Measurements from ENCODE around the gene HEBP2.
"Not testable (repeated sequence)": the region's sequence is repeated elsewhere in the genome, so short reads cannot be mapped to it uniquely, and the experiment has no call there.

The HEBP2 gene

GRCh38 chr6:138424004-138424904, 20.2 kb downstream of the HEBP2 start:
- peak; percentile 53 for DNase-seq (ENCODE audit: low spot score)

- not testable (repeated sequence) for DNase-seq (ENCODE audit: low spot score)
These were observed 21.2 kb downstream of the HEBP2 start for GRCh38 chr6:138425256-138425655.

DNA sequence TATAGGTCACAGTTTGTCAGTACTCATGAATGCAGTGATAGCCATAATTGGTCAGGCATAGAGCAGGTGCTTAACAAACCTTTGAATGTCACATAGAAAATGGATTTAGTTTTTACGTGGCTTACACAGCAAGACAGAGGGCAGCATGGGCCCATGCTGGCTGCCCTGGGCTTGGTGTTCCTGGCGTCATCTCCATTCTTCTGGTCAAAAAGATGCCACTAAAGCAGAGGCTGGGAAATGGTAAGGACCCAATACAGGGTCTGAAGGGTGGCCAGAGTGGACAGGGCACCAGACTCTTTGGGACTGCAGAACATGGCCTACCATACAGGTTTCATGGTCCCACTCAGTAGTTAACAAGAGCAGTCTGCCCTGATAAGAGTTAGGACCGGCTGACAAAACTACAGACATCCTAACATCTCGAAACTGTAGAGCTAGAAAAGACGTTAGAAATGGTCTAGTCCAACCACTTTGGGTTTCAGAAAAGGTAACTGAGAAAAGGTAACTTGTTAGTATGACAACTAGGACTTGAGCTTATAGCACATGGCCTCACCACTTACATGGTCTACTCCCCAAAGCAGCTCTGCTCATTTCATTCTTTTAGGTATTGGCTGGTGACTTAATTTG, 22.6 kb downstream of the HEBP2 start:
- DNase-seq (ENCODE audit: low spot score) = no peak

GRCh38 chr6:138427701-138428100, 23.7 kb downstream of the HEBP2 start:
- DNase-seq (ENCODE audit: low spot score) = no peak

GRCh38 chr6:138428944-138429598, 25.0 kb downstream of the HEBP2 start:
- DNase-seq (ENCODE audit: low spot score) = peak; percentile 49

- no peak for DNase-seq (ENCODE audit: low spot score)
These were observed 25.7 kb downstream of the HEBP2 start for GRCh38 chr6:138429761-138430160.

- DNase-seq (ENCODE audit: low spot score) = no peak
These were observed 26.5 kb downstream of the HEBP2 start for GRCh38 chr6:138430361-138431145.

GRCh38 chr6:138431256-138432062, 27.4 kb downstream of the HEBP2 start:
- no peak for DNase-seq (ENCODE audit: low spot score)

GRCh38 chr6:138432063-138432356, 28.0 kb downstream of the HEBP2 start:
- DNase-seq (ENCODE audit: low spot score) = no peak

- no peak for DNase-seq (ENCODE audit: low spot score)
These were observed 30.1 kb downstream of the HEBP2 start for GRCh38 chr6:138434096-138434495.

- no peak for DNase-seq (ENCODE audit: low spot score)
These were observed 30.9 kb downstream of the HEBP2 start for GRCh38 chr6:138434925-138435324.

GRCh38 chr6:138439546-138439945, 35.5 kb downstream of the HEBP2 start:
- no peak for DNase-seq (ENCODE audit: low spot score)

DNA sequence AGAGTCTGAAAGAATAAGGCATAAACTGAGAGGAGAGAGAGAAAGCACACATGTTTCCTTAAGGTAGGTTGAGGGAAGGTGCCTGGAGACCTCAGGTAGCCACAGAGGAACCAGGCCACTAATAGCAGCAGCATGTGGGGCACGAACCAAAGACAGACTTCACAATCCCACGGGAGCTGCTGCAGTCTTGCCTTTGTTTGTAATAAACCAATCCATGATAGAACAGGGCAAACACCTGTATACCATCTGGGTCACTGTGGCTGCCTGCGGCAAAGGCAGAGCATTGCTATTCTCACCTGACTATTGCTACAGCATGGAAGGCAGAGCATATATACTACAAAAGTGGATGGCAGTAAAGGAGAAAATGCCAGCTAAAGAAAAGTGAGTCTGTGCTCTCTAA, 36.3 kb downstream of the HEBP2 start:
- DNase-seq (ENCODE audit: low spot score) = no peak

DNA sequence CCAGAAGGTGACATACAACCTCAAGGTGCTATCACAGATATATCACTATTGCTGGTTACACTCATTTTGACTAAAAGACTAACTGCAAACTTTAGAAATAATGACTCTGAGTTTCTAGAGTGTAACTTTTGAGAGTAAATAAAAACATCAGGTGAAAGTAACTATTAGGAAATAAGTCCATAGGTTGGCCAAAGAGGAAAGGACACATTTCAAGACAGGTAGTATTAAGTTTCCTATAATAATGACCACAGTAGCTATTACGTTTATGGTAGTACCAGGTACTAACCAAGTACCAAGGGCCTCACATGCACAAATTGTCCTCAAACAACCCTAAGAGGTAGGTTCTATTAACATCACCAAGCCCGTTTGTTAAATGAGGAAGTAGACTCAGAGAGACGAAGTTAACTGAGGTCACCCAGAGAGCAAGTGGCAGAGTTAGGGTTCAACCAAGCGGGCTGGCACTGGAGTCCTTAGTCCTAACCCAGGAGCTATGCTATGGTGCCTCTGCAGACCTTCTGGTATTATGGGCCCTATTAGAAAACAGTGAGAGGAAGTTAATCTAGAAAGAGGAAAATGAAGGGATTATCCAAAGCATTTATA, 36.8 kb downstream of the HEBP2 start:
- DNase-seq (ENCODE audit: low spot score) = no peak

- no peak for DNase-seq (ENCODE audit: low spot score)
These were observed 37.9 kb downstream of the HEBP2 start for GRCh38 chr6:138441965-138442364.

GRCh38 chr6:138442663-138443062, 38.6 kb downstream of the HEBP2 start:
- DNase-seq (ENCODE audit: low spot score) = no peak

DNA sequence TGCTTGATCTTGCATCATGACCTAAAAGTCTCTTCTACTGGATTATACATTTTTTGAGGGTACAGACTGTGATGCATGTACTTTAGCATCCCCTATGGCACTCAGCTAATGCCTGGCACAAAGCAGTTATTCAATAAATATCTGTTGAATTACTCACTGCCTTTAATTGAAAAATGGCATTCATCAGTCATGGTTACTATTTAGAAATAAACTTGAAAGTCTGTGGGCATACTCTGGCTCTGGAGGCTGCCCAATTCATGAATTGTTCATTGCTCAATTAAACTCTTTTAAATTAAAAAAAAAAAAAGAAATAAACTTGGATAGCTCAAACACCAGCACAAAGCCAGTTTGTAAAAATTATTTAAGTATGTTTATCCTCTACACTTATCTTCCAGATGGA, 40.0 kb downstream of the HEBP2 start:
- DNase-seq (ENCODE audit: low spot score) = no peak

- no peak for DNase-seq (ENCODE audit: low spot score)
These were observed 42.8 kb downstream of the HEBP2 start for GRCh38 chr6:138446821-138447220.

- DNase-seq (ENCODE audit: low spot score) = no peak
These were observed 46.4 kb downstream of the HEBP2 start for GRCh38 chr6:138450445-138450844.

GRCh38 chr6:138451043-138451442, 47.0 kb downstream of the HEBP2 start:
- DNase-seq (ENCODE audit: low spot score) = no peak
